Kidney tubule cell (primary cell): Measurements from ENCODE around the gene ETFBKMT.

Experiments
- DNase-seq: peaks from one replicate; pipeline ENCODE4 v3.0.0-alpha.2; 2018; ENCODE audit warnings: low spot score

Gene ETFBKMT, protein sequence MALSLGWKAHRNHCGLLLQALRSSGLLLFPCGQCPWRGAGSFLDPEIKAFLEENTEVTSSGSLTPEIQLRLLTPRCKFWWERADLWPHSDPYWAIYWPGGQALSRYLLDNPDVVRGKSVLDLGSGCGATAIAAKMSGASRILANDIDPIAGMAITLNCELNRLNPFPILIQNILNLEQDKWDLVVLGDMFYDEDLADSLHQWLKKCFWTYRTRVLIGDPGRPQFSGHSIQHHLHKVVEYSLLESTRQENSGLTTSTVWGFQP

GRCh38 chr12:31659087-31659942 is at the start of gene ETFBKMT:
TSS of gene ETFBKMT (plus strand) at chr12:31659688. CDS start at chr12:31661954, 2,266 bp downstream.
- DNase-seq, result peak; percentile 97

DNA sequence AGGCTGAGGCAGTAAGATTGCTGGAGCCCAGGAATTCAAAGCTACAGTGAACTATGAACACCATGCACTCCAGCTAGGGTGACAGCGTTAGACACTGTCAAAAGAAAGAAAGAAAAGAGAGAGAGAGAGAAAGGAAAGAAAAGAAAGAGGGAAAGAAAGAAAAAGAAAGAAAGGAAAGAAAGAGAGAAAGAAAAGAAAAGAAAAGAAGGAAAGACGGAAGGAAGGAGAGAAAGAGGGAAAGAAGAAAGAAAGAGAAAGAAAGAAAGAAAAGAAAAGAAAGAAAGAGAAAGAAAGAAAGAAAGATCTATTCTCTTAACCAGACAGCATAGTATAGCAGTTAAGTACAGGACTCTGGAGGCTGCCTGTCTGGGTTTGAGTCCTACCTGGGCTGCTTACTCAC is 46.7 kb upstream of the ETFBKMT start:
- DNase-seq, result no peak

DNA sequence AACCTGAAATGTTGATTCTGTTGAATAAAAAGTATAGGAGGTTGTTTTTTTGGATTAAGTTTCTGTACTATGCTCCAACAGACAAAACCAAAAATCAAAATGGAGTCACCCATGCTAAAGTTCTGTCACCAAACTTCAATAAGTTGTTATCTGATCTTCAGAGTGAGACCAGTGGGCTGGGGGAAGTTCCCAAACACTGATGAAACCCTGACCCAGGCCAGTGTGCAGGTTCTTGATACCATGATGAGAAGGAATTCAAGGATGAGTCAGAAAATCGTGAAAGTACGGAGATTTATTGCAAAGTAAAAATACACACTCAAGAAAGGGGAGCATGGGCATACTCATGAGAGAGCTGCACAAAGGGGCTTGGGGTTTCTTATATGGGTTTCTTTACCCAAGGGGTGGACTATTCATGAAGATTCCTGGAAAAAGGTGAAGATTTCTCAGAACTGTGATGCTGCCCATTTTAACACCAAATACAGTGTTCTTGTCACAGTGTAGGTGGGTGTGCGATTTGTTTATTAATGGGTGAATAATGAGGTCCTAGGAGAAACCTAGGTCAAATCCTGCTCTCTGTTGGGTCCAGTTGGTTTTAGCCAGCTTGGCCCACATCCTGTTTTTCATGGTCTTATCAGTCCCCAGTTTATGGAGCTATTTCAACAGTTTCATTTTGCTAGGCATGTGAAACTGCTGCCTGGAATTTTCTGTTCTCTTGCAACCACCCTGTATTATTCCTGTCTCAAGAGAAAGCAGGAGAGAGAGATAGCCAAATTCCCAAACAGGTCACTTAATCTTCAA is 41.1 kb upstream of the ETFBKMT start:
- DNase-seq, result no peak

DNA sequence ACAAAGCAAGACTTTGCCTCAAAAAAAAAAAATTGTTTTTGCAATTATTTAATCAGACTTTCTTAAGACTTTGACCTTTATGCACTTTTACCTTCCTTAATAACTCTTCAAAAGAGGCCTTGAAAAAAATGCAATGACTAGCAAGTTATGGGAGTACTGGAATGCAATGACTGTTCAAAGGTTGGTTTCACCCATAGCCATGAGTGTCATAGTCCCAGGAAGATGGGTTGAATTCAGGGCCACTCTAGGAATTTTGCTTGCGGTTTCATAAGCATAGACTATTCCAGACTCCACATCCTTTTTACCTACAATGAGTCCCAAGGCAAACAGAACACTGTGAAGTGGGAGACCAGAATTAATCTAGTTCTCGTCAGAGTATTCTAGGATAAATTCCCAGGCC is 39.2 kb upstream of the ETFBKMT start:
- peak; percentile 62 for DNase-seq

DNA sequence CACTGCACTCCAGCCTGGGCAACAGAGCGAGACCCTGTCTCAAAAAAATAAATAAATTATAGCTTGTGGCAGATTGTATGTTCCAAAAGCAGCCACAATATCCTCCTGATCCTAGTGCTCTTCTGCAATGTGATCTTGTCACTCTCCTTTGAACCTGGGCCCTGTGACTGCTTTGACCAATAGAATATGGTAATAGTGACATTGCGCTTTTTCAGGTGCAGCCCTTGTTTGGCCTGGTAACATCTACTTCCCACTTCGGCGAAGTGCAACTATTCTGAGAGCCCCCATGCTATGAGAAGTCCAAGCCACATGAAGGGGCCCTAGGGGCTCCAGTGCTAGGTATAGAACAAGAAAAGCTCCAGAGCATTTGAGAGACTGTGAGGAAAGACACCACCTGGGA is 37.5 kb upstream of the ETFBKMT start:
- DNase-seq, result no peak

DNA sequence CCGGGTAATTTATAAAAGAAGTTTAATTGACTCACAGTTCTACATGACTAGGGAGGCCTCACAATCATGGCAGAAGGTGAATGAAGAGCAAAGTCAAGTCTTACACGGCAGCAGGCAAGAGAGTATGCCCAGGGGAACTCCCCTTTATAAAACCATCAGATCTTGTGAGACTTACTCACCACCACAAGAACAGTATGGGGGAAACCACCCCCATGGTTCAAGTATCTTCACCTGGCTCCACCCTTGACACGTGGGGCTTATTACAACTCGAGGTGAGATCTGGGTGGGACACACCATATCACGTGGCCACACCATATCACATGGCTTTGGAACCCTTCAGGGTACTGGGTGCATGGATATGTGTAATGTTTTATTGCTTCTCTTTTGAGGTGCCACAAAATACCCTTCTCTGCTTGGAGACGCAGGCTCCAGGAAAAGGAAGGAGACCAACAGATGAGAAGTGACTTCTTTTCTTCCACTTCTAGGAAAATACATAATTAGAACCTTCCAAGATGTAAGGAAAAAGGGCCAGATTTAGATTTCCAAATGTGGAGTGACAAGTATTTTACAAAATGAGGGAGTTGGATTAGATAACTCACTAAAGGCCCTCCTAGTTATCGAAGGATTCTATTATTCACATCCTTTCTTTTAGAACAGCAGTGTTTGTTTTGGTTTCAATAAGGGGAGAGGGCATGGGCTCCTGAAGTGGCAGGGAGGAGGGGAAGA is 33.1 kb upstream of the ETFBKMT start:
- no peak for DNase-seq

DNA sequence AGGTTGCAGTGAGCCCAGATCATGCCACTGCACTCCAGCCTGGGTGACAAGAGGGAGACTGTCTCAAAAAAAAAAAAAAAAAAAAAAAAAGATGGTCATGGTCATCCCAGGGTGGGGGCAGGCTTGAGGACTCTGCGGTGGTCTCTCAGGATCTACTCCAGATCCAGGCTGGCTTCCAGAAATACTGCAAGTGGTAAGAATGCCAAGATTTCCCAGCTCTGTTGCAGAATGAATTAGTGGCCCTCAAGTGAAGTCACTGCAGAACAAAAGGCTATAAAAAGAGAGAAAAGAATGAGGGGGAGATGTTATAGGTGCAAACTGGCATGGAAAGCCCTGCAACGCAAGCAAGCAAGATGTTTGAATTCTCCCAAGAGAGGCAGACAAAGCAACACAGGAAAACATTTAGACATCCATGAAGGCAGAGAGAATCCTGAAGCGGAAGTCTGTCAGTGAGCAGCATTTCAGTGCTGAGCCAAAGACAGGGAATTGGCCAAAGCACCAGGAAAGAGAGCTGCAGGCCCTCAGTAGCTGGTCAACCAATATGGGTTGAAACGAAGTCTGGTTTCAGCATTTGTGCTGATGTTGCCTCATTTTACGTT is 31.9 kb upstream of the ETFBKMT start:
- no peak for DNase-seq

- no peak for DNase-seq
Measured at GRCh38 chr12:31629756-31630732, 29.4 kb upstream of the ETFBKMT start.

GRCh38 chr12:31631023-31631724 is 28.3 kb upstream of the ETFBKMT start:
- DNase-seq, result no peak

- no peak for DNase-seq
Measured at GRCh38 chr12:31631809-31632208, 27.7 kb upstream of the ETFBKMT start.

- no peak for DNase-seq
Measured at GRCh38 chr12:31633464-31633863, 26.0 kb upstream of the ETFBKMT start.

- no peak for DNase-seq
Measured at GRCh38 chr12:31634620-31635019, 24.9 kb upstream of the ETFBKMT start.

DNA sequence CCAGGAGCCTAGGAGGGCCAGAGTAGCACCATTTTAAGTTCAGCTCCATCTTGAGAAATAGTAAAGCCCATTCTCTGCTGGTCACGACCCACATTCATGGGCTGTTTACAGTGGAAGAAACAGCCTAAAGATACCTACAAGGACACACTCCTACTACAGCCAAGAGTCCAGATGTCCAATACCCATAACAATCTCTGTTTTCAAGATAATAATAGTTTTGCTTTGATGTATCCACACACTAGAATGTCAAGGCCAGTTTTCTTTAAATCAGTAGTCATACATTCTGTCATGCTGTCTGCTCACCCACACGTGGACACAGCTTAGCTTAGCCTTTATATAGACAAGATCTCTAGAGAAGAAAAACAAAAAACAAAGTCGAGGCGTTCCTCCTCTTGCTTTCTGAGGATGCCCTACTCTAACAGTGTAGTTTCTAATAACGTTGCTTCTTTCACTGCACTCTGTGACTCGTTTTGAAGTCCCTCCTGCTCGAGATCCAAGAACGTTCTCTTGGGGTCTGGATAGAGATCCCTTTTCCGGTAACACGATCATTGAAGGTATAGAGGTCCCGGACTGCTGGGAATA is 17.9 kb upstream of the ETFBKMT start:
- DNase-seq, result no peak

GRCh38 chr12:31644536-31644935 is 15.0 kb upstream of the ETFBKMT start:
- DNase-seq, result peak; percentile 20

DNA sequence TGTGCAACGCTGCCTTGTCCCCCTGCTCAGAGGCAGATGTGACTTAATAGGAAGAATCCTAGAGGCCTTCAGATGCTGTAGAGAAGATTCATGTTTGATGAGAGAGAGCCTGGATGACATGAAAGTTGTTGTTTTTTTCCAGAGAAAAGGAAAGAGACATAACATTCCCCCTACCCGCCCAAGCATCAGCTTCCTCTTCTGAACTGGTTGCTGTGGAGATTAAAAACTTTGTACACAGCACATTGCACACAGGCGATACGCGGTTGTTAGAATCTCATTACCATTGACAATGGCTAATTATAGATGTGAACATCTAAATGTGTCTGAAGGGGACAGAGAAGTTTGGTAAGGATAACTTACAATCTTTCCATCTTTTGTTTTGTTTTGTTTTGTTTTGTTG is 13.6 kb upstream of the ETFBKMT start:
- DNase-seq, result peak; percentile 52

GRCh38 chr12:31647086-31647491 is 12.4 kb upstream of the ETFBKMT start:
- DNase-seq, result peak; percentile 70

DNA sequence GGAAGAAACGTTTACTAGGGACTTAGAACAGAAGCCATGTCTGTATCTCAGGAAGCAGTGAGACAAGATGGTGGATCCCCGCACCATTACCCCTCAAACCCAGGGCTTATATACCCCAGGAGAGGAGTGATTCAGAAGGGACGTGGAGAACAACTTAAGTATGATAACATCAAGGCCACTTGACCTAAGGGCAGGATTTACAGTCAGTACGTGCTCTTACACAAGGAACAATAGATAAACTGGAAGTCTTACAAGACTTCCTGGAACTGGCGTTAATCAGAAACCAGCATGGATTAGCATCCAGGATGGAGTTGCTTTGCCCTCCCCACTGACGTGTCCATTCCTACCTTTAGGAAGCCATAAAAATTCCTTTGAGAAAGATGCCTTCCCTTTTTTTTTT is 8.6 kb upstream of the ETFBKMT start:
- DNase-seq, result peak; percentile 92

- DNase-seq, result no peak
Measured at GRCh38 chr12:31651893-31652521, 7.5 kb upstream of the ETFBKMT start.

GRCh38 chr12:31655208-31655607 is 4.3 kb upstream of the ETFBKMT start:
- DNase-seq, result no peak
